GM12875 (cell line): ENCODE measurements around the gene SARS1.
A peak's percentile ranks its signal among the peaks of the same experiment; 100 is the strongest.

Experiments
- H3K4me3 ChIP-seq: one replicate; pipeline ENCODE4 v1.5.1; 2011; ENCODE audit warnings: low read depth, low read length, control low read depth
- TF ChIP-seq, protein P1 (sequence below): IDR thresholded peaks from 2 replicates; pipeline ENCODE4 v1.5.1; 2011; ENCODE audit warnings: low read depth, mild to moderate bottlenecking, control low read depth, inconsistent platforms, low read length, moderate library complexity, borderline replicate concordance; ENCODE audit not compliant: insufficient read depth

The SARS1 gene

DNA sequence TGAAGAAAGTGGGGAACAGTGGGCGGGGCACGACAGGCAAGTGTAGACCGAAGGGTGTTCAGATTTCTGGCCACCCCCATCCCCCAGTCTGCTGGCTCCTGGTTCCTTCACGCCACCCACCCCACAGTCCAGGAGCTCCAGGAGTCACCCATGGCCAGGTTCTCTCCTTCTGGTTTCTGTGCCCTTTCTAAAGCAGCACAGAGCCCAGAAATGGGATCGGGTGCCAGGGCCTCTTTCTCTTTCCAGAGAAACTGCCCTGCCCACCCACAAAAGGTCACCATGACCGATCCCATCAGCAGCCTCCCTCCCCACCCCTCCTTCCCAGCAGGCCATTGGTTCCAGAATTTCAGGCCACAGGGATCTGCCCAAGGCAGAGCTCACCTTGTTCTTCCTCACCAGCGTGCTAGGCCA is 32.4 kb downstream of the SARS1 start:
- H3K4me3 ChIP-seq: no peak overlapping the region
- TF ChIP-seq, protein P1, sequence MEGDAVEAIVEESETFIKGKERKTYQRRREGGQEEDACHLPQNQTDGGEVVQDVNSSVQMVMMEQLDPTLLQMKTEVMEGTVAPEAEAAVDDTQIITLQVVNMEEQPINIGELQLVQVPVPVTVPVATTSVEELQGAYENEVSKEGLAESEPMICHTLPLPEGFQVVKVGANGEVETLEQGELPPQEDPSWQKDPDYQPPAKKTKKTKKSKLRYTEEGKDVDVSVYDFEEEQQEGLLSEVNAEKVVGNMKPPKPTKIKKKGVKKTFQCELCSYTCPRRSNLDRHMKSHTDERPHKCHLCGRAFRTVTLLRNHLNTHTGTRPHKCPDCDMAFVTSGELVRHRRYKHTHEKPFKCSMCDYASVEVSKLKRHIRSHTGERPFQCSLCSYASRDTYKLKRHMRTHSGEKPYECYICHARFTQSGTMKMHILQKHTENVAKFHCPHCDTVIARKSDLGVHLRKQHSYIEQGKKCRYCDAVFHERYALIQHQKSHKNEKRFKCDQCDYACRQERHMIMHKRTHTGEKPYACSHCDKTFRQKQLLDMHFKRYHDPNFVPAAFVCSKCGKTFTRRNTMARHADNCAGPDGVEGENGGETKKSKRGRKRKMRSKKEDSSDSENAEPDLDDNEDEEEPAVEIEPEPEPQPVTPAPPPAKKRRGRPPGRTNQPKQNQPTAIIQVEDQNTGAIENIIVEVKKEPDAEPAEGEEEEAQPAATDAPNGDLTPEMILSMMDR: no peak

DNA sequence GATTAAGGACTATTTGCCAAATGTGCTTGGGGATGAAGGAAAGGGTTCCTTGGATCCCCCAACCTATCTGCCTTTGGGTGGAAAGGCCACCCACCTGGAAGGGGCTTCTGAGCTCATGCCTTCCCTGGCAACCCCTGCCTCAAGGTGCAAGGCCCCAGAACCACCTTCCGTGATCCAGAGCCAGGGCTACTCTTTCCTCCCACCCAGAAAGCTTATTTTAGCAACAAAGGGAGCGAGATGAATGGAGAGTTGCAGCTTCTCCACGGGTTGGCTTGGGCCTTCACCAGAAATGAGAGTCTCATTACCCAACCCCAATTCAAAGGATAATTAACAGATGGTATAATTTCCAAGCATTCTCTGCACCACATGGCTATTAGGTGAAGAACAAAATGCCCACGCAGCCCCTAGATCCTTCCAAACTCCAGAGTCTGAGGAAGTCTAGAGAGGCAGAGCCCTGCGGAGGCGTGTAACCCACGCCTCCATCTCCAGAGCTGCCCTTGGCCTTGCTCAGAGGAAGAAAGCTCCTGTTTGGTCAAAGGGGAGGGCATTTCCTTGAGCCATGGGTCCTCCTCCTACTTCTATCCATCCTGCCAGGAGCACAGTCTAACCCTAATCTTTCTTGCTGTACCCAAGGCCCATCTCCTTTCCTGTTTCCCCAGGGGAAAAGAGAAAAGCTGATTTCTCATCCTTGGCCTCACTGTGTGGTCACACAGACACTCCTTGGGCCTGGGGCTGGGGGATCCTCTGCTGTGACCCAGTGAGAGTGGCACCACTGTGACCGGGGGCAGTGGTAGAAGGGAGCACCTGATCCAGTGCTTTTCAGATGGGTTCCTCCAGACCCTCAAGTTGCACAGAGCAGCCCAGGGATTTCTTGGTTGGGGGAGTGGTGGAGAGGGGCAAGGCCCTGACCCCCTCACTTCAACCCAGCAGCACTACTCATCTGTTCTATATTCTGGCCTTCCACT is 34.0 kb downstream of the SARS1 start:
- TF ChIP-seq, protein P1: no peak

DNA sequence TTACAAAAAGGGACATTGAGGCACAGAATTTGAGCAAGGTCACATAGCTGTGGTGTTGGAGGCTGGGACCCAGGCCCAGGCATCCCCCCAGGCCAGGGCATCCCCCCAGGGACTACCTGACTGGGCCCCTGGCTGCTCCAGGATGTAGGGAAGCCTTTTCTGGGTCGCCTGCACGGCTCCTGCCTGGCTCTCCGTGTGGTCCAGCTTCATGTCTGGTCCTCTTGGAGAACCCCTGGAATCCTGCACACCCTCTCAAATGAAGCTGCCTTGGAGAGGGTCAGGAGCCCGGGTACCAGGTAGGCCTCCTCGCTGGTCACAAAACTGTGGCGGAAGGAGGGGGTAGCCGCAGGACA is 34.7 kb downstream of the SARS1 start:
- no peak overlapping the region for H3K4me3 ChIP-seq
- TF ChIP-seq, protein P1: no peak

More for the DNA sequence above, 34.0 kb downstream of the SARS1 start:
- H3K4me3 ChIP-seq: no peak overlapping the region

DNA sequence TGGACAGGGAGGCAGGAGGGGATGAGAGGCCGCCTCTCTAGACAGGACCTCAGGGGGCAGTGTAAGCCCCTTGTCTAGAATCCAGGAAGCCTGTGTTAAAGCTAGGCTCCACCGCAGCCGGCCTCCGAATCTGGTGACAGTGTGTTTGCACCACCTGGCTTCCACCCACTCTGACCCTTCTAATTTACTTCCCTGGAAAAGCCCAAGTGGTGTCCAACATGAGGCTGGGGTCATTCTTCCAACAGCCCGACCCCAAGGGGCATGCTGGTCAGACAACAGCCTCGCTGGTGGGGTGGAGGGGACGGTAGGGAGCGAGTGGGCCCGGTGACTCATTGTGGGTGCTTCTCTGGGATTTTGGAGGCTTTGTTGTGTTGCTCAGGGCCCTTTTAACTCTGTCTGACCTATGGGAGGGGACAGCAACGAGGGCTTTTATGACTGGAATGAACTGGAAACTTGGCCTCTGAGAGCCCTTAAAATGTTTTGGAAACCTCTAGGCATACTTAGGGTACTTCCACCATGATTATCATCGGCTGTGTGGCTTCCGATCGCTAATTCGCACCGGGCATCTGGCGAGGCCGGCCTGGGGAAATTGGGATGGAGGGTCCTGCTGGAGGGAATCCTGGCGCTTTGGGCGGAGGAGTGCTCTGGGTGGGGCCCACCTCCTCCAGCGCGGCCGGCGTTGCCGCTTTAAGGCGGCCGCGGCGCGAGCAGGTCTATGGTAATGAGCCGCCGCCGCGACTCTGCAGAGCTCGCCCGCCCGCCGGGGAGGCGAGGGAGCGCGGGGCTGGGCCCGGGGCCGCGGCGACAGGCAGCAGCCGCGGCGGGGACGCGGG is 35.3 kb downstream of the SARS1 start, which contains the start of gene CELSR2:
Gene CELSR2 (plus strand): TSS at position 743 of the 833 bp plus-strand sequence. CDS start 541 bp downstream, outside the sequence.
- TF ChIP-seq, protein P1: no peak
- peak within 1 kb of the TSS; percentile 27 for H3K4me3 ChIP-seq

DNA sequence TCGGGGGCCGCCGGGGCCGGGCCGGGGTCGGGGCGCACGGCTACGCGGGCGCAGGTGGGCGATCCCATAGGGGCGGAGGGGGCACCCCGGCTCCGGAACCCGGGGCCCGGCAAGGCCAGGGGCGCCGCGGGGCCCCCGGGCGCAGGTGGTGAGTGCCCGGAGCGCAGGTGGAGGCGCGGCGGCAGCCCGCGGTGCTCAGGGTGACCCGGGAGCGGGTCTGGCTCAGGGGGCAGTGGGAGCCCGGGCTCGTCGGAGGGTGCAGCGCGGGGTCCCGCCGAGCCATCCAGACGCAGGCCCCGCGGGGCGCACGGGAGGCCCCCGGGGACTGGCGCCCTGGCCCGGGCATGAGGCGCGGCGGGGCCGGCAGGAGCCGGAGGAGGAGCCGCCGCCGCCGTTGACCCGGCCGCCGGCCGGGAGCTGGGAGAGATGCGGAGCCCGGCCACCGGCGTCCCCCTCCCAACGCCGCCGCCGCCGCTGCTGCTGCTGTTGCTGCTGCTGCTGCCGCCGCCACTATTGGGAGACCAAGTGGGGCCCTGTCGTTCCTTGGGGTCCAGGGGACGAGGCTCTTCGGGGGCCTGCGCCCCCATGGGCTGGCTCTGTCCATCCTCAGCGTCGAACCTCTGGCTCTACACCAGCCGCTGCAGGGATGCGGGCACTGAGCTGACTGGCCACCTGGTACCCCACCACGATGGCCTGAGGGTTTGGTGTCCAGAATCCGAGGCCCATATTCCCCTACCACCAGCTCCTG is 36.1 kb downstream of the SARS1 start:
- peak overlapping the region; percentile 27 for H3K4me3 ChIP-seq
- TF ChIP-seq, protein P1: no peak

DNA sequence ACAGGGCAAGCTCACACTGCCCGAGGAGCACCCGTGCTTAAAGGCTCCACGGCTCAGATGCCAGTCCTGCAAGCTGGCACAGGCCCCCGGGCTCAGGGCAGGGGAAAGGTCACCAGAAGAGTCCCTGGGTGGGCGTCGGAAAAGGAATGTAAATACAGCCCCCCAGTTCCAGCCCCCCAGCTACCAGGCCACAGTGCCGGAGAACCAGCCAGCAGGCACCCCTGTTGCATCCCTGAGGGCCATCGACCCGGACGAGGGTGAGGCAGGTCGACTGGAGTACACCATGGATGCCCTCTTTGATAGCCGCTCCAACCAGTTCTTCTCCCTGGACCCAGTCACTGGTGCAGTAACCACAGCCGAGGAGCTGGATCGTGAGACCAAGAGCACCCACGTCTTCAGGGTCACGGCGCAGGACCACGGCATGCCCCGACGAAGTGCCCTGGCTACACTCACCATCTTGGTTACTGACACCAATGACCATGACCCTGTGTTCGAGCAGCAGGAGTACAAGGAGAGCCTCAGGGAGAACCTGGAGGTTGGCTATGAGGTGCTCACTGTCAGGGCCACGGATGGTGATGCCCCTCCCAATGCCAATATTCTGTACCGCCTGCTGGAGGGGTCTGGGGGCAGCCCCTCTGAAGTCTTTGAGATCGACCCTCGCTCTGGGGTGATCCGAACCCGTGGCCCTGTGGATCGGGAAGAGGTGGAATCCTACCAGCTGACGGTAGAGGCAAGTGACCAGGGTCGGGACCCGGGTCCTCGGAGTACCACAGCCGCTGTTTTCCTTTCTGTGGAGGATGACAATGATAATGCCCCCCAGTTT is 36.9 kb downstream of the SARS1 start:
- TF ChIP-seq, protein P1: no peak
- no peak overlapping the region for H3K4me3 ChIP-seq
